ENCODE data around the gene SYP. TPM values are rescaled to one million over a fixed set of nuclear protein-coding genes. Genes with fewer than 3 reads are reported as not detected.

Gene SYP
- total RNA-seq, 2 experiments from 2014 or later: 0.17 to 0.69 TPM

GRCh38 chrX:49244207-49244606 is 44.2 kb upstream of the SYP start:
- Mint-ChIP-seq H3K27ac (no peak overlapping the region), H3K4me1 (ENCODE audit: low read depth) (peaks cover 13% of the 10 kb centered on the region), H3K27me3 (no peaks in the 10 kb centered on the region), H3K36me3 (ENCODE audit: low read depth) (peaks cover 70% of the 10 kb centered on the region), H3K9me3 (no peaks in the 10 kb centered on the region), H3K4me3 (no peak overlapping the region)
- H3K9me3 ChIP-seq (ENCODE audit: control insufficient read depth in 1 of 2, insufficient read depth in 1 of 2, low read length in 2 of 2): no peaks in the 10 kb centered on the region
- intact Hi-C loops (cut with DNase I, micrococcal nuclease): no loop called here
- DNase-seq: no peak
- H3K27me3 ChIP-seq (ENCODE audit: control insufficient read depth in 1 of 2, insufficient read depth in 2 of 2, low read length in 2 of 2): no peaks in the 10 kb centered on the region
- H3K4me3 ChIP-seq (ENCODE audit: low read length): no peak overlapping the region
- ChIA-PET POLR2A (no interaction called here), CTCF (no interaction called here)
- ATAC-seq (ENCODE audit: poor library complexity): no peak
- H3K4me1 ChIP-seq (ENCODE audit: insufficient read depth, low read length): peaks cover 3% of the 10 kb centered on the region
- TF ChIP-seq CTCF (IDR thresholded peaks at IDR 0.05): no peak
- peaks cover 45% of the 10 kb centered on the region for H3K36me3 ChIP-seq (ENCODE audit: insufficient read depth, low read length)
- H3K27ac ChIP-seq (ENCODE audit: low read depth in 1 of 2, low read length in 2 of 2): no peak overlapping the region

- ChIA-PET POLR2A (no interaction called here), CTCF (no interaction called here)
- H3K36me3 Mint-ChIP-seq (ENCODE audit: low read depth): peaks cover 64% of the 10 kb centered on the region
- H3K4me1 Mint-ChIP-seq (ENCODE audit: low read depth): peaks cover 15% of the 10 kb centered on the region
- no peak for ATAC-seq (ENCODE audit: poor library complexity)
- Histone ChIP-seq H3K27ac (ENCODE audit: low read depth in 1 of 2, low read length in 2 of 2) (no peak overlapping the region), H3K27me3 (ENCODE audit: control insufficient read depth in 1 of 2, insufficient read depth in 2 of 2, low read length in 2 of 2) (no peaks in the 10 kb centered on the region), H3K4me3 (ENCODE audit: low read length) (no peak overlapping the region), H3K36me3 (ENCODE audit: insufficient read depth, low read length) (peaks cover 45% of the 10 kb centered on the region), H3K4me1 (ENCODE audit: insufficient read depth, low read length) (peaks cover 11% of the 10 kb centered on the region), H3K9me3 (ENCODE audit: control insufficient read depth in 1 of 2, insufficient read depth in 1 of 2, low read length in 2 of 2) (no peaks in the 10 kb centered on the region)
- TF ChIP-seq CTCF (IDR thresholded peaks at IDR 0.05): no peak
- intact Hi-C loops (cut with DNase I, micrococcal nuclease): no loop called here
- no peaks in the 10 kb centered on the region for H3K27me3 Mint-ChIP-seq
- H3K9me3 Mint-ChIP-seq: no peaks in the 10 kb centered on the region
- H3K4me3 Mint-ChIP-seq: no peak overlapping the region
- DNase-seq: no peak
- H3K27ac Mint-ChIP-seq: no peak overlapping the region
Measured at GRCh38 chrX:49243166-49243565, 43.2 kb upstream of the SYP start.

GRCh38 chrX:49242545-49243066 is 42.6 kb upstream of the SYP start:
- ATAC-seq (ENCODE audit: poor library complexity) (no peak), DNase-seq (no peak)
- no peak for TF ChIP-seq CTCF (IDR thresholded peaks at IDR 0.05)
- H3K9me3 ChIP-seq (ENCODE audit: control insufficient read depth in 1 of 2, insufficient read depth in 1 of 2, low read length in 2 of 2): no peaks in the 10 kb centered on the region
- Mint-ChIP-seq H3K27me3 (no peaks in the 10 kb centered on the region), H3K9me3 (no peaks in the 10 kb centered on the region), H3K4me1 (ENCODE audit: low read depth) (peaks cover 15% of the 10 kb centered on the region), H3K36me3 (ENCODE audit: low read depth) (peaks cover 60% of the 10 kb centered on the region), H3K27ac (no peak overlapping the region), H3K4me3 (no peak overlapping the region)
- POLR2A ChIA-PET: no interaction called here
- no peak overlapping the region for H3K4me3 ChIP-seq (ENCODE audit: low read length)
- peaks cover 13% of the 10 kb centered on the region for H3K4me1 ChIP-seq (ENCODE audit: insufficient read depth, low read length)
- H3K27ac ChIP-seq (ENCODE audit: low read depth in 1 of 2, low read length in 2 of 2): no peak overlapping the region
- H3K27me3 ChIP-seq (ENCODE audit: control insufficient read depth in 1 of 2, insufficient read depth in 2 of 2, low read length in 2 of 2): no peaks in the 10 kb centered on the region
- intact Hi-C loops (cut with DNase I, micrococcal nuclease): no loop called here
- H3K36me3 ChIP-seq (ENCODE audit: insufficient read depth, low read length): peaks cover 42% of the 10 kb centered on the region
- CTCF ChIA-PET: no interaction called here

Measured in CD4-positive, alpha-beta T cell (primary cell).